ENCODE results near the gene DYRK2.

The DYRK2 gene

GRCh38 chr12:67646775-67647174 lies 1.8 kb upstream of the DYRK2 start:
- no peak for DNase-seq

GRCh38 chr12:67647181-67647798 lies 1.3 kb upstream of the DYRK2 start:
- no peak for DNase-seq

GRCh38 chr12:67647799-67648520 lies 585 bp upstream of the DYRK2 start:
- peak; percentile 51 for DNase-seq

- DNase-seq = no peak
Measured at GRCh38 chr12:67649261-67649569, 670 bp downstream of the DYRK2 start.

- no peak for DNase-seq
Measured at GRCh38 chr12:67649570-67650387, 1.2 kb downstream of the DYRK2 start.

GRCh38 chr12:67650388-67651131 lies 2.0 kb downstream of the DYRK2 start:
- no peak for DNase-seq

GRCh38 chr12:67651132-67651695 lies 2.7 kb downstream of the DYRK2 start:
- DNase-seq = peak; percentile 57

GRCh38 chr12:67655829-67656228 lies 7.3 kb downstream of the DYRK2 start:
- no peak for DNase-seq

GRCh38 chr12:67656251-67656650 lies 7.7 kb downstream of the DYRK2 start:
- DNase-seq = no peak

GRCh38 chr12:67658486-67658885 lies 9.9 kb downstream of the DYRK2 start:
- no peak for DNase-seq

- DNase-seq = no peak
Measured at GRCh38 chr12:67659292-67659691, 10.7 kb downstream of the DYRK2 start.

GRCh38 chr12:67661311-67662021 lies 12.9 kb downstream of the DYRK2 start:
- DNase-seq = peak; percentile 25

- no peak for DNase-seq
Measured at GRCh38 chr12:67662910-67663538, 14.5 kb downstream of the DYRK2 start.

GRCh38 chr12:67664171-67664570 lies 15.6 kb downstream of the DYRK2 start:
- no peak for DNase-seq

- no peak for DNase-seq
Measured at GRCh38 chr12:67665679-67666078, 17.1 kb downstream of the DYRK2 start.

GRCh38 chr12:67666605-67667004 lies 18.1 kb downstream of the DYRK2 start:
- DNase-seq = no peak

- DNase-seq = no peak
Measured at GRCh38 chr12:67667276-67668073, 18.9 kb downstream of the DYRK2 start.

GRCh38 chr12:67669217-67669933 lies 20.8 kb downstream of the DYRK2 start:
- no peak for DNase-seq

GRCh38 chr12:67669934-67670631 lies 21.5 kb downstream of the DYRK2 start:
- DNase-seq = no peak

GRCh38 chr12:67671419-67671818 lies 22.9 kb downstream of the DYRK2 start:
- DNase-seq = no peak
